ENCODE data around the gene RPS6KB2. TPM values are rescaled to one million over a fixed set of nuclear protein-coding genes. Genes with fewer than 3 reads are reported as not detected.

RPS6KB2 gene
- total and polyA plus RNA-seq, 2 donors (not counting 3 experiments of a cell fraction or from before 2014, with no cell fraction given) = 53.8 to 60.0 TPM

DNA sequence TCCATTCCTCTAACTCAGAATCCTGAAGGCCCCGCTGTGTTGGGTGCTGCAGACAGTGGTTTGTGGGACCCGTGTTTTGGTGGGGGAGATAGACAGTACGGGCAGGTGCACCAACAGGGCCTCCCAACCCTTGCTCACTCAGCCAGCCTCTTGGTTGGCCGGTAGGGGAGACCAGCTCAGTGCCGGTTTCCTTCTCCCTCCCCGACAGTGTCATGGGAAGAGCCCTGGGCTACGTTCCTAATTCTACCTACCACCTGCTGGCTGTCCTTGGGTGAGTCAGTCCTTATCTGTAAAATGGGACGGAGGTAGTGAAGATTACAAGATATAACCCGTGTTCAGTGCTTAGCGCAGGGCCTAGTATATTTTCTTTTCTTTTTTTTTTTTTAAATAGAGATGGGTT, 34.9 kb downstream of the RPS6KB2 start:
- Histone ChIP-seq H3K9me1 (replicated peaks; ENCODE audit: control insufficient read depth, extremely low read depth, insufficient read depth, low read length) (no peaks in the 10 kb centered on the region), H3K4me2 (ENCODE audit: insufficient read depth, low read length) (no peak overlapping the region), H3K27ac (ENCODE audit: insufficient read depth, low read depth, low read length) (no peak overlapping the region), H3K79me2 (ENCODE audit: control insufficient read depth, insufficient read depth, low read length) (no peaks in the 10 kb centered on the region), H3K27me3 (ENCODE audit: control insufficient read depth in 2 of 2, insufficient read depth in 2 of 2, low read length in 2 of 2) (no peaks in the 10 kb centered on the region), H3K9me3 (replicated peaks; ENCODE audit: control insufficient read depth, insufficient read depth, low read length) (no peaks in the 10 kb centered on the region), H4K20me1 (replicated peaks; ENCODE audit: control insufficient read depth, extremely low read depth, insufficient read depth, low read length) (no peaks in the 10 kb centered on the region), H3K36me3 (ENCODE audit: control insufficient read depth in 2 of 2, extremely low read depth in 1 of 2, insufficient read depth in 2 of 2, low read length in 2 of 2) (no peaks in the 10 kb centered on the region), H3K9ac (replicated peaks; ENCODE audit: extremely low read depth, insufficient read depth, low read length) (no peak overlapping the region), H2AFZ (ENCODE audit: low read depth, low read length) (no peak overlapping the region), H3K4me1 (ENCODE audit: control insufficient read depth, extremely low read depth, insufficient read depth, low read length) (peaks cover 14% of the 10 kb centered on the region), H3K4me3 (replicated peaks in 1 of 3; ENCODE audit: insufficient read depth in 1 of 3, low read depth in 1 of 3, low read length in 3 of 3) (no peak overlapping the region)
- no peak for TF ChIP-seq MYC (IDR thresholded peaks at IDR 0.05; ENCODE audit: low read depth, low read length)
- no peak for TF ChIP-seq POLR2AphosphoS5 (IDR thresholded peaks at IDR 0.05; ENCODE audit: insufficient read depth, low read depth, low read length)
- no peak for TF ChIP-seq JUN (IDR thresholded peaks at IDR 0.05; ENCODE audit: borderline replicate concordance, insufficient read depth, insufficient read length, low read depth)
- TF ChIP-seq GATA2 (IDR thresholded peaks at IDR 0.05; ENCODE audit: insufficient read depth, insufficient read length, low read depth, low read length) = no peak
- TF ChIP-seq POLR2A (IDR thresholded peaks at IDR 0.05; ENCODE audit: low read depth, low read length) = no peak
- TF ChIP-seq, protein P1, sequence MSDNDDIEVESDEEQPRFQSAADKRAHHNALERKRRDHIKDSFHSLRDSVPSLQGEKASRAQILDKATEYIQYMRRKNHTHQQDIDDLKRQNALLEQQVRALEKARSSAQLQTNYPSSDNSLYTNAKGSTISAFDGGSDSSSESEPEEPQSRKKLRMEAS (IDR thresholded peaks at IDR 0.05; ENCODE audit: insufficient read depth, insufficient read length) = no peak
- TF ChIP-seq, protein P2, sequence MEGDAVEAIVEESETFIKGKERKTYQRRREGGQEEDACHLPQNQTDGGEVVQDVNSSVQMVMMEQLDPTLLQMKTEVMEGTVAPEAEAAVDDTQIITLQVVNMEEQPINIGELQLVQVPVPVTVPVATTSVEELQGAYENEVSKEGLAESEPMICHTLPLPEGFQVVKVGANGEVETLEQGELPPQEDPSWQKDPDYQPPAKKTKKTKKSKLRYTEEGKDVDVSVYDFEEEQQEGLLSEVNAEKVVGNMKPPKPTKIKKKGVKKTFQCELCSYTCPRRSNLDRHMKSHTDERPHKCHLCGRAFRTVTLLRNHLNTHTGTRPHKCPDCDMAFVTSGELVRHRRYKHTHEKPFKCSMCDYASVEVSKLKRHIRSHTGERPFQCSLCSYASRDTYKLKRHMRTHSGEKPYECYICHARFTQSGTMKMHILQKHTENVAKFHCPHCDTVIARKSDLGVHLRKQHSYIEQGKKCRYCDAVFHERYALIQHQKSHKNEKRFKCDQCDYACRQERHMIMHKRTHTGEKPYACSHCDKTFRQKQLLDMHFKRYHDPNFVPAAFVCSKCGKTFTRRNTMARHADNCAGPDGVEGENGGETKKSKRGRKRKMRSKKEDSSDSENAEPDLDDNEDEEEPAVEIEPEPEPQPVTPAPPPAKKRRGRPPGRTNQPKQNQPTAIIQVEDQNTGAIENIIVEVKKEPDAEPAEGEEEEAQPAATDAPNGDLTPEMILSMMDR (IDR thresholded peaks at IDR 0.05; ENCODE audit: extremely low read depth in 1 of 2, insufficient read depth in 1 of 2, low read depth in 1 of 2, low read length in 2 of 2) = no peak
- no peak for TF ChIP-seq FOS (IDR thresholded peaks at IDR 0.05; ENCODE audit: borderline replicate concordance, insufficient read depth, low read length)
- no peak for TF ChIP-seq EZH2 (IDR thresholded peaks at IDR 0.05; ENCODE audit: borderline replicate concordance, low read depth, low read length, severe bottlenecking)
- FAIRE-seq = no peak
- intact Hi-C loops (cut with micrococcal nuclease) (no loop called here), dilution Hi-C loops (cut with MboI; ENCODE audit: extremely low pct_ligation_motif_present, low sequenced_read_pairs) (no loop called here)
- ChIA-PET CTCF (interaction anchor here (1.0 kb wide), 1 partner anchor 16 kb away, joined by 3 read pairs; no protein-coding TSS in a partner anchor), POLR2A (interaction anchor here (1.1 kb wide), 1 partner anchor 14 kb away, joined by 3 read pairs; no protein-coding TSS in a partner anchor)
- DNase-seq (ENCODE audit: low read depth, low spot score) = no peak
- no TSS peak for BruUV-seq (replicated peaks)

All from endothelial cell of umbilical vein (primary cell).